ENCODE results near the gene PCGF3.

Gene PCGF3

DNA sequence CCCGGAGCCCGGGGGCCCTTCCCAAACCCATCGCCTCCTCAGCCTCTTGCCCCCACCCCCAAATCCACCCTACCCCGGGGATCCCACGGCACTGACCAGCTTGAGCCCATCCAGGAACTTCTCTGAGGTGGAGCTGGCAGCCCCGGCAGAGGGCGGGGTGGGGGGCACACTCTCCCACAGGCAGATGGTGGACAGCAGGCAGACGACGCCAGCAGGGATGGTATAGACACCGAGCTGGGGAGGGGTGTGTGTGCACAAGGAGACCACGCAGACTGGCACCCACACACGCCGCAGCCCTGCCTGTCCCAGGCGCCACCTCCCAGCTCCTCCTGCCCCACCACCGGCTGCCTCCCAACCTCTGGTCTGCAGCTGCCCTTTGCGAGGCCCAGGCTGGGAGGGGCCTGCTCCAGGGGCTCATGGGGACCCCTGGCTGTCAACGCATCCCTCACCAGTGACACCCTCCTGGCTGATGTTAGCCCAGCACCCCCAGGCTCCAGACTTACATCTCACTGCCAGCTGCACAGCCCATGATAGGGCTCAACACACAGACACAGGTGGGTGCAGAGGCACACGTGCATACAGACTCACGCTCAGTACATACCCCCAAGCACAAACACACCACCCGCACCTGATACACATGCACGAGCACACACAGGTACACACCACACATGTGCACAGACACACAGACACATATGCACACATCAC, 20.9 kb upstream of the PCGF3 start:
- H3K4me3 ChIP-seq (ENCODE audit: control insufficient read depth, low read depth, low read length): no peak overlapping the region
- TF ChIP-seq, protein P1, sequence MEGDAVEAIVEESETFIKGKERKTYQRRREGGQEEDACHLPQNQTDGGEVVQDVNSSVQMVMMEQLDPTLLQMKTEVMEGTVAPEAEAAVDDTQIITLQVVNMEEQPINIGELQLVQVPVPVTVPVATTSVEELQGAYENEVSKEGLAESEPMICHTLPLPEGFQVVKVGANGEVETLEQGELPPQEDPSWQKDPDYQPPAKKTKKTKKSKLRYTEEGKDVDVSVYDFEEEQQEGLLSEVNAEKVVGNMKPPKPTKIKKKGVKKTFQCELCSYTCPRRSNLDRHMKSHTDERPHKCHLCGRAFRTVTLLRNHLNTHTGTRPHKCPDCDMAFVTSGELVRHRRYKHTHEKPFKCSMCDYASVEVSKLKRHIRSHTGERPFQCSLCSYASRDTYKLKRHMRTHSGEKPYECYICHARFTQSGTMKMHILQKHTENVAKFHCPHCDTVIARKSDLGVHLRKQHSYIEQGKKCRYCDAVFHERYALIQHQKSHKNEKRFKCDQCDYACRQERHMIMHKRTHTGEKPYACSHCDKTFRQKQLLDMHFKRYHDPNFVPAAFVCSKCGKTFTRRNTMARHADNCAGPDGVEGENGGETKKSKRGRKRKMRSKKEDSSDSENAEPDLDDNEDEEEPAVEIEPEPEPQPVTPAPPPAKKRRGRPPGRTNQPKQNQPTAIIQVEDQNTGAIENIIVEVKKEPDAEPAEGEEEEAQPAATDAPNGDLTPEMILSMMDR (IDR thresholded peaks at IDR 0.05; ENCODE audit: control insufficient read depth, insufficient read depth, low read depth, low read length, missing control alignments): no peak
- no peak for DNase-seq (ENCODE audit: low read depth)

DNA sequence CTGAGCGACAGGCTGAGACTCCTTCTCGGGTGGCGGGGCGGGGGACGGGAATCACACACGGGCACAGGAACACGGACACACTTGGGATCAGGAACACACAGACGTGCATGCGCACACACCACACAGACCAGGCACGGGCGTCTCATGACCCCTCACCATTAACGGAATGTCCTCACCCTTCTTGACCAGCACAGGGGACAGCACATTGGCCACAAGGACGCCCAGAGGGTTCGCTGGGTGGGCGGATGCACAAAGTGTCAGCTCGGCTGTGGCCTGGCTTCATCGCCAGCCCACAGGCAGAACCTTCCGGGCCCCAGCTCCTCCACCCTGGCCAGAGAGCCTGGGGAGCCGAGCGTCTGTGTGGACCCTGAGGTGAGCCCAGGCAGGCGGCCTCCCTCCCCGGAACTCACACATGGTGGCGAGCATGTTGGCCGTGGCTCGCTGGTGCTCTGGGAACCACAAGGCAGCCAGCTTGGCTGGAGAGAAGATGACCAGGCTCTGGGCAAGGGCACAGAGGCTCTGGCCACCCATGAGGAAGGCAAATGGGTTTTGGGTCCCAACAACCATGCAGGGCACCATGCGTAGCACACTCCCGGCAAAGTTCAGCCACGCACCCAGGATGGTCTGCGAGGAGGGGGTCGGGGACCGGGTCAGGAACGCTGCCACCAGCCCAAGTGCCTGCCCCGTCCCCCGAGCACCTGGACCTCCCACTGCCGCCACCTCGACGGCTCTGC, 19.8 kb upstream of the PCGF3 start:
- no peak for DNase-seq (ENCODE audit: low read depth)
- TF ChIP-seq, protein P1 (IDR thresholded peaks at IDR 0.05; ENCODE audit: control insufficient read depth, insufficient read depth, low read depth, low read length, missing control alignments): no peak
- no peak overlapping the region for H3K4me3 ChIP-seq (ENCODE audit: control insufficient read depth, low read depth, low read length)

DNA sequence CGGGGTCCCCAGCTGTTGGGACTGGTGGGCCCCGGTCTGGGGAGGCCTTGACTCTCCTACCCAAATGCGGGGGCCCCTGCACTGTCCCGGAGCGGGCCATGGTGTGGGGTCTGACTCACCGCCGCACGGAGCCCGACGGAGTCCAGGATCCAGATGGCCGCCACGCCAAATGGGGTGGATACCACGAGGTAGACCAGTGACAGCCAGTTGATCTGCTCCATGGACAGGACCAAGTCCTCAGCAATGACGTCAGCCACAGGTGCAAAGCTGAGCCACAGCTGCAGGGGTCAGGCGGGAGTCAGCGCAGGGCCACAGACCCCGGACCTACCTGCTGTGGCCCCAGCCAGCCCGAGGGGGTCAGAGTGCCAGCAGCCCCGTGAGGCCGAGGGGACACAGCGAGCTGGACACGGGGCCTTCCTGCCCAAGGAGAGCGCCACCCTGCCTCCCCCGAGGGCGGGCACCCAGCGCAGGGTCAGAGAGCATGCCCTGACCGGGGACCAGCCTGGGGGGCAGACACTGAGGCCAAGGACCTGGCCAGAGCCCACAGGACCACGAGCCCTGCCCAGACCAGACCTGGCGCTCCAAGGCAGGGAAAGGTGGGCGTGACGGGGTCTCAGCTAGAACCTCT, 19.1 kb upstream of the PCGF3 start:
- TF ChIP-seq, protein P1 (IDR thresholded peaks at IDR 0.05; ENCODE audit: control insufficient read depth, insufficient read depth, low read depth, low read length, missing control alignments): no peak
- H3K4me3 ChIP-seq (ENCODE audit: control insufficient read depth, low read depth, low read length): no peak overlapping the region
- no peak for DNase-seq (ENCODE audit: low read depth)

DNA sequence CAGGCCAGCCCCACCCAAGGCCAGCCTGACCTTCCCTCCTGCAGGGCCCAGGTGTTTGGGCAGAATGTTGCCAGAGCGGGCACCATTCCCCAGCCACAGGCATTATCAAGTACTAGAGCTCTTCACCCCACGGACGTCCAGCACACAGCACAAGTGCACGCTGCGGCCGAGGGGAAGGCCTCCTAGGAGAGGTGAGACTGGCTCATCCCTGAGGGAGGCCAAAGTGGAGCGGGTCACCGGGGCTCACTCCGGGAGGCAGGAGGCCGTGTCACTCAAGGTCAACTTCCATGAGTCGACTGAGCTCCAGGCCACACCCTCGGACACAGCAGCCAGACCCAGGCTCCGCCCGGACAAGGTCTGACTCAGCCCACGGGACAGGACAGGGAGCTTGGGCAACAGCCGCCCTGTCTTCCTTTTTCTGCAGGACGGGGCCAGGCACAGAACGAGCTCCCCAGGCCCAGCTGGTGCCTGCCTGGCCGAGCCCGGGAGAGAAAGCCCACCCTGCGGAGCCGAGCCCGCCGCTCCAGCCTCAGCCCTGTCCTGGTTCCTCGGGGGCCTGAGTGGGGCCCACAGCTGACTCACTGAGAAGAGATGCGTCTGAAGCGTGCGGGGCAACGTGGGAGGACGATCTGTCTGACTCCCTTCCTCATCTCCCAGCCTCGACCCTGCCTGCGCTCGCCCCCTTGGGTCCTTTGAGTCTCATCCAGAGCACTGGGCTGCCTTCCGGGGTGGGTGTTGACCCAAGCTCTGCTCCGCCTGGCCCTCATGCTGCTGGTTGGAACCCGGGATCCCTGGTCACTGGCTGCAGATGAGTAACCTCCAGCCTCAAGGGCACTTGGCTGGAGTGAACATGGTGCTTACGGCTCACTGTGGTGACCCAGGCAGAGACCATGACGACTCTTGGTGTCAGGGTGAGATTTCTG, 18.3 kb upstream of the PCGF3 start:
- peak overlapping the region; percentile 19 for H3K4me3 ChIP-seq (ENCODE audit: control insufficient read depth, low read depth, low read length)
- peak; percentile 52 for DNase-seq (ENCODE audit: low read depth)
- TF ChIP-seq, protein P1 (IDR thresholded peaks at IDR 0.05; ENCODE audit: control insufficient read depth, insufficient read depth, low read depth, low read length, missing control alignments): no peak

DNA sequence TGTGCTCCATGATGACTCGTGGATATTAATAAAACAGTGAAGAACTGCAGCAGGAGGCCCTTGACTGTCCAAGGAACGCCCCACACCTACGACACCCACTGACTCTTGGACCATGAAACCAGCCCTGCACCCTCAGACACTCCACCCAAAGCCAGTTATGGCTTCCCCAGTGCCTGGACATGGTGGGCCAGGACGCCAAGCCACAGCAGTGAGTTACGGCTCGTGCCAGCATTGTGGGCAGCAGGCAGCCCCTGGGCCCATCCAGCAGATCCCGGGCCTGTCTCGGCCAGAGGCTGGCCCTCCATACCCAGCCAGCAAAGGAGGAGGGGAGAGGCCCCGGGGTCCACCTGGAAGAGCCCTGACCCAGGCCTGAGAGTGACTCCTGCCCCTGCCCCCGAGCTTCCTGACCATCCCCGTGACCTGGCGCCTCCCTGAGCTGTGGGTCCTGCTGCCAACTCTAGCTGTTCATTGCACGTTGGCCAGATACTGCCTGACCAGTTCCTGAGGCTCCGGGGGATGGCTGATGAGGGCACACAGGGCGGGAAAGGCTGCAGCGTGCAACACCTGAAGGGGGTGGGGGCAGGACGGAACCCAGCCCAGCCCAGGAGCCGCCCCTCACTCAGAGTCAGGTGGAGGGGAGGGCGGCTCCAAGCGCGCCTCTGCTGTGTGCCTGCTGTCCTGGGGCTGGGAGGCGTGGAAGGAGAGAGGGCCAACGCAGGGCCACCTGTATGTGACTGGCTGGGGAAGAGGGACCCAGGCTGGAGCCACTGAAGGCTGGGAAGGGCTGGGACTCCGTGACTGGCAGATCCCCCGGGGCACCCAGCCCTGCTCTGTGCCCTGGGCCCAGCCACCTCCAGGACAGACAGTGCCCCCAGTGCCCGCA, 17.4 kb upstream of the PCGF3 start:
- TF ChIP-seq, protein P1 (IDR thresholded peaks at IDR 0.05; ENCODE audit: control insufficient read depth, insufficient read depth, low read depth, low read length, missing control alignments): no peak
- H3K4me3 ChIP-seq (ENCODE audit: control insufficient read depth, low read depth, low read length): peak overlapping the region; percentile 40
- no peak for DNase-seq (ENCODE audit: low read depth)

Measured in AG09309 (cell line).